Right renal cortex interstitium (tissue), 3 donors: ENCODE results near the gene PRCC. TPM values are rescaled to one million over a fixed set of nuclear protein-coding genes. Genes with fewer than 3 reads are reported as not detected.
A peak's percentile ranks its signal among the peaks of the same experiment; 100 is the strongest.

Experiments used
- DNase-seq, 3 donors: peaks; one replicate each; pipeline ENCODE4 v3.0.0-alpha.2; 2013; ENCODE audit warnings: low read depth in 3 of 3, low spot score in 2 of 3
- polyA plus RNA-seq, 3 donors: library from polyadenylated mRNA; unstranded; fragments of 120-200 nt; gene quantifications; one replicate each; pipeline ENCODE4 v1.2.1, GENCODE V29; 2013; ENCODE audit not compliant: insufficient read length in 3 of 3

The PRCC gene, protein sequence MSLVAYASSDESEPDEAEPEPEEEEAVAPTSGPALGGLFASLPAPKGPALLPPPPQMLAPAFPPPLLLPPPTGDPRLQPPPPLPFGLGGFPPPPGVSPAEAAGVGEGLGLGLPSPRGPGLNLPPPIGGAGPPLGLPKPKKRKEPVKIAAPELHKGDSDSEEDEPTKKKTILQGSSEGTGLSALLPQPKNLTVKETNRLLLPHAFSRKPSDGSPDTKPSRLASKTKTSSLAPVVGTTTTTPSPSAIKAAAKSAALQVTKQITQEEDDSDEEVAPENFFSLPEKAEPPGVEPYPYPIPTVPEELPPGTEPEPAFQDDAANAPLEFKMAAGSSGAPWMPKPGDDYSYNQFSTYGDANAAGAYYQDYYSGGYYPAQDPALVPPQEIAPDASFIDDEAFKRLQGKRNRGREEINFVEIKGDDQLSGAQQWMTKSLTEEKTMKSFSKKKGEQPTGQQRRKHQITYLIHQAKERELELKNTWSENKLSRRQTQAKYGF
- 100 to 1,000 TPM; 106 to 121 (median 109) TPM for polyA plus RNA-seq

DNA sequence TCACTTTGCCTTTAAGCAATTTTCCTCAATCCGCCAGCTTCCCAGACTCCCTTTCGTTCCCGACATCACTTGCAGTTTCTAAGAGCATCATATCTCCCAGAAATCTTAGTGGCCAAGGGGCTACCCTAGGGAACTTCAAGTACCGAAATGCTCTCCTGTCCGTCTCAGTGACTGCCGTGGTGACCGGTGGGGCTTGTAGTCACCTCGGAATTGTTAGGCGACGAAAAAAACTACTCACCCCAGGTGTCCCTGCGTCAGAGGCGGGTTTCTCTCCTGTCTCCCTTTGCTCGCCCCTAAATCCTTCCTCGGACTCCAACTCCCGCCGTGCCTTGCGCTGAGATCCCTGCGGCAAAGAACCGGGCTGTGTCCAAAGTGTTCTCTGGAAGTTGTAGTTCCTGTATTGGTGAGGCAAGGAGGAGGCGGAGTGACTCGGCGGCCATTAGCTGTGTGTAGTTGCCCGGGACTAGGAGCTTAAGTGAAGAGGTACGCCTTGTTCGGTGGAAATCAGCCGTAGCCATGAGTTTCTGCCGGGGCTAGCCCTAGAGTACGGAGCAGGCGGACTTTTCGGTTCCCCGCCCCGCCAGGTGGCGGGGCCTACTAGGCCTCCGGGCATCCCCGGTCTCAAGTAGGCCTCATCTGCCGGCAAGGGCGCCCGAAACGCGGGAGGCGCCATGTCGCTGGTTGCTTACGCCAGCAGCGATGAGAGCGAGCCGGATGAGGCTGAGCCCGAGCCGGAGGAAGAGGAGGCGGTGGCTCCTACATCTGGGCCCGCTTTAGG is at the start of gene PRCC:
PRCC (plus strand) TSS at position 435 of the 778 bp plus-strand sequence; CDS start at position 672, 237 bp downstream.
- peak; percentile 98 to 100 (median 99) for DNase-seq

DNA sequence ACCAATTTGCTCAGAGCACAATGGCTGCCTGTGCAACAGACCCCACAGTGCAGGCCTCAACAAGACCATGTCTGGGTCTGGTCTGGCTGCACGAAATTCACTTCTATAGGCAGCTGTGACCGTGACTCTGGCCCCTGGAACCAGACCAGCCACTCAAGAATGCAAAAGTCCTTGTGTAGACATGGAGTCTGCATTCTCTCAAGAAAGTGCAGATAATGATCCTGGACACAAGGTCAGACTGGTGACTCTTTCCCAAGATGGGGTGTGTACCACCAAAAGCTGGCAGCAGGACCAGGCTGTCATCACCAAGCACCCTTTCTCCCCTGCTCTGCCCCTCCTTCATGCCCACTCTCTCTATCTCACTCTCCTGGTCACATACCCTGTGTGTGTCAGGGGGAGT is 46.2 kb upstream of the PRCC start:
- no peak for DNase-seq

DNA sequence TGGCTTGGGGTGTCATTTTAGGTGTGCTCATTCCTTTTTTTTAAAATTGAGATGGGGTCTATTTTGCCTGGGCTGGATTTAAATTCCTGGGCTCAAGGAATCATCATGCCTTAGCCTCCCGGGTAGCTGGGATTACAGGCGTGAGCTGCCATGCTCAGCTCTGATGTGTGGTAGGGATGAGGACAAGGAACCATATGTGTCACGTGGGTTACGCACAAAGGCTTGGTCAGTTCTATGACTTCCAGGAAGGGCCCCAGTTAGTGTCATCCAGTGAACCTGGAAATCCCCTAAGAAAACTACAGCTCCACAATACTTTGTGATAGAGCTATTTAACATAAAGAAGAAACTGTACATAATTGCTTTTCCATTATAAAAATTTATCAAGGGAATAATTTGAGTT is 45.8 kb upstream of the PRCC start:
- no peak for DNase-seq

DNA sequence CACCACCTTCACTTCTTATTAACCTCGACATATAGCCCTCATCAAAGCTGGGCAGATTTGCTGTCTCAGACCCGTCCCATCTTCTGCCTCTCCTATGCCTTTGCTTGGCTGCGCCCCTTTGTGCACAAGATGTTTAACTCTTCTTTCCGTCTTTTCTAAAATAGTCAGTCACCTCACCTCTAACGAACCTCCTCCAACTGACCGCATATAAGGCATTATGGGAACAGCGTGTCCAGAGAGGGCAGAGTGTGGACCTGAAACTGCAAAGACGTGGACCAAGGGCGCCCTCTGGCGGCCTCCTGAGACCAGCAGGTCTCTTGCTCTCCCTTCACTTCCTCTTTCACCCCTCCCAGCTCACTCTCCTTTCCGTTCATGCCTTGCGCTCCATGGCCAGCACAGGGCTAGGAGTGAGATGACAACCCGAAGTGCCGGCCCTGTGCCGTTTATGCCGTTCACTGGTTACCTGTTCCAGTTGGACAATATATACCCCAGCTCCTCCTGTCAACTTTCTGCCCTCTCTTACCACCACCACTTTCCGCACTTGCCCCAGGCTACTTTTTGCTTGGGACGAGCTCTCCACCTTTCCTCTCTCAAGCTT is 41.6 kb upstream of the PRCC start:
- DNase-seq, result peak; percentile 79 to 87 (median 82)

DNA sequence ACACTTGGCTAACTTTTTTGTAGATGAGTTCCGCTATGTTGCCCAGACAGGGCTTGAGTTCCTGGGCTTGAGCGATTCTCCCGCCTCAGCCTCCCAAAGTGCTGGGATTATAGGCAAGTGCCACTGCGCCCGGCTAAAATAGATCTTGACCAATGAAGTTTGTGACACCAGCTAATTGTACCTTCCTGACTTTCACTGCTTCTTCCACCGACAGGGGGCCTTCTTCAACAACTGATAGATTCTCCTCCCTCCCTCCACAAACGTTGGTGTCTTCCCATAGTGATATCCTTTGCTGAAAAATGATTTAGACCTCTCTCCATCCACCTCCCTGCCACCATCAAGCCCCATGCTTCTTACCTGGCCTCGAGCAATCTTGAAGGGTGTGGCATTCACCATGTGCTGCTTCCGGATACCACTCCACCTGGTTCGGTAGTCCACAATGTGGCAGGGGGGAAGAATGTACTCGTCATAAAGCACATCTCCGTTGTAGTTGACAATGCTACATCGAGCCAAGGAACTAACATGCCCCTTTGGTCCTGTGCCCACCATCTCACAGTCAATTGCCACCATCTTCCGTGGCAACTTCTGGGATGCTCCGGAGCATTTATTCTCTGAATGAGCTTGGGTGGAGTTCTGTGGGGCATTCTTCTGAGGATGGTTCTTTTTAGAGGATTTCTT is 40.6 kb upstream of the PRCC start:
- DNase-seq, result no peak

DNA sequence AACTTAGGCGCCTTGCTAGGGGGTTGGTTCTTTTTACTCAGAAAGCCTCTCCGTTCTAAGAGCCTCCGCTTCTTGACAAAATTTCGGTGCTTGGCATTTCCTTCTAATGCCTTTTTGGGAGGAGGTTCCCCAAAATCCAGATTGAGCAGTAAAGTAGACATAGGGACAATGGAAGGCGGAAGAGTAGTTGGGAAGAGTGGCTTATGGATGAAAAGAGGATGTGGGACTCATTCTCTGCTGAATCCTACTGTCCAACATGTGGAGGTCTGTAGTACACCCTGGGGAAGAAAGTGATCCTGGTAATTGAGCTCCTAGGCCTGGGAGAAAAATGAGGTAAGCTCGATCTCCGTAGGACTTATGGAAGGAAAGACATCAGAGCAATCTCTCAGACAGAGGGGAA is 39.8 kb upstream of the PRCC start:
- no peak for DNase-seq

DNA sequence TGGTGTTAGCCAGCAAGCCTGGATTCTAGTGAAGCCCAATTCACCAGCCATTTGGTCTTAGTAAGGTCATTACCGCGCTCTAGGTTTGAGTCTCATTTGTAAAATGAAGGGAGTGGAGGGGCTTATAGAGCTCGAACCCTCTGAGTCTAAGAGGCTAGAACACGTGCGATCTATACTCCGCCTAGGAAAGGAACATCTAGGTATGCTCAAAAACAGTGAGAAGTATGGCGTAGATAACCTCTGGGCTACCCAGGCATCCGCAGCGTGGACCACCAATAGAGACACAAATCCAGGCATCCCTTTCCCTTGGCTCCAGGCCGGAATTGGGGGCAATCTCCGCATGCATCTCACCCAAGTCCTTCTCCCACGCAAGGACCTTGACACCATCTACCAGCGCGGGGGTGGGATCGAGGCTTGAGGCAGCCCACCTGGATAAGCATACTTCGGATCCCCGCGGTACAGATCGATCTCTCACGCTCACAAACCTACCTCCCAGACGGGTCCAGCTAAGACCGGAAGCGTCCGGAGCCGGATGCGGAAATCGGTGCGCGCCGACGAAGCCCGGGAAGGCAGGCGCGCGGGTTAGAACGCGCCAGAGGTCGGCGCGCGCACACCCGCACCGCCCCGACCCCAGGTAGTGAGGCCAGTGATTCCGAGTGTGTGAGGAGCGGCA is 39.3 kb upstream of the PRCC start, which contains the start of gene METTL25B:
METTL25B (plus strand) TSS at position 544 of the 673 bp plus-strand sequence. CDS start 636 bp downstream, outside the sequence.
- no peak for DNase-seq

DNA sequence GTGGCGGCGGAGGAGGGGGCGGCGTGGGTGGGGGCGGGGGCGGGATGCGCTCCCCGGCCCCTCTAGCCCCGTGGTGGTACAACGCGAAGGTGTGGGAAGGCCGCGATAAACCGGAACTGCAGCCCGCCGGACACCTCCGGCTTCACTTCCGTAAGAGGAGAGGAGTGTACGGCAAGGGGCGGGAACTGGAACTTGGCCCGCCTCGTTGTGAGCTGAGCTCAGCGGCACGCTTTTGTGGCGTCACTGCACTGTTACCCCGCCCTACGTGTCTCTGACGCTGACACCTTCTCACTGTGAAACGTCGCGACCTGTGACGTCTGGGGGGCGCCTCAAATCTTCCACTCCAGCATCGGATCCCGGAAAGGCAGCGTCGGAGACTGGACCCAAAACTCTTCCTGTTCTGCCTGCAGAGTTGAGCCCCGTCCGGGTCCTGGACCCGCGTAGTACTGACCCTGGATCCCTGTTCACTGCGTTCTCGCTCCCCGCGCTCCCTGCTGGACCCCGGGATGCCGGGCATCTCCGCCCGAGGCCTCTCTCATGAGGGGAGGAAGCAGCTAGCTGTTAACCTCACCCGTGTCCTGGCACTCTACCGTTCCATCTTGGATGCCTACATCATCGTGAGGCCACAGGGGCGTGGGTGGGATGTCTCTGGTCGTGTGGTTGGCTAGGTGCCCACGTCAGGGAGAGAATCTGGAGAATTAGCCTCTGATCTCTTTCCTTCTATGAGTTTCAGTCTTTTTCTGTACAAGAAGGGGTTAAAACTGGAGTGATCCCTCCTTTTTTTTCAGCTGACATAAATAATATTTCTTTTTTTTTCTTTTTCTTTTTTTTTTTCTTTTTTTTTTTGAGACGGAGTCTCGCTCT is 38.5 kb upstream of the PRCC start, which contains the start of gene ISG20L2:
ISG20L2 (minus strand) TSS at position 168 of the 864 bp plus-strand sequence. CDS start 1,114 bp downstream, outside the sequence.
- DNase-seq, result peak in 2 of 3 donors; percentile 93

DNA sequence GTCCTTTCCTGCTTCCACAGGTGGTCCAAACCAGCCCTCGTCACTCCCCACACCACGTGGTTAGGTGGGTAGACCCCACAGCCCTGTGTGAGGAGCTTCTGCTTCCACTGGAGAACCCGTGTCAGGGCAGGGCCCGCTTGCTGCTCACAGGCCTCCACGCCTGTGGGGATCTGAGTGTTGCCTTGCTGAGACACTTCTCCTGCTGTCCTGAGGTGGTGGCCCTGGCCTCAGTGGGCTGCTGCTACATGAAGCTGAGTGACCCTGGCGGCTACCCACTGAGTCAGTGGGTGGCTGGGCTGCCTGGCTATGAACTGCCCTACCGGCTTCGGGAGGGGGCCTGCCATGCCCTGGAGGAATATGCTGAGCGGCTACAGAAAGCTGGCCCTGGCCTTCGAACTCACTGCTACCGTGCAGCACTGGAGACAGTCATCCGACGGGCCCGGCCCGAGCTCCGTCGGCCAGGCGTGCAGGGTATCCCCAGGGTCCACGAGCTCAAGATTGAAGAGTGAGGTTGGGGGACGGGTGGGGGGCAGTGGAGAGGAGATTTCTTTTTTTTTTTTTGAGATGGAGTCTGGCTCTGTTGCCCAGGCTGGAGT is 33.2 kb upstream of the PRCC start:
- DNase-seq, result no peak

DNA sequence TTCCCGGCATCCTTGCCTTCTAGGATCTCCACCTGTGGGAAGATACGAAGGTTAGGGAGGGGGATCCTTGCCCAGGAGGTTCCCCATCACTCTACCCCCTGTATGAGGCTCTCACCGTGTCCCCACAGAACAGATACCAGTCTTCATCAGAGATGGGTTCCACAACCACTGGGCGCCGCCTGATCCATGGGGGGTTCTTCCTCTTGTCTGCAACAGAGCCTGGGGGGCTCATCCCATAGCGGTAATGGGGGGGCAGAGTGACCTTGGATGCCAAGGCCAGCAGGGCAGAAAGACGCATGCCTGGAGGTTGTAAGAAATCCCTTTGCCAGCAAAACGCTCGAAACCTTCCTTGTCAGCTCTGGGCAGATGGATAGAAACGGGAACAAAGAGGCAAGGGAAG is 28.9 kb upstream of the PRCC start:
- DNase-seq, result no peak

DNA sequence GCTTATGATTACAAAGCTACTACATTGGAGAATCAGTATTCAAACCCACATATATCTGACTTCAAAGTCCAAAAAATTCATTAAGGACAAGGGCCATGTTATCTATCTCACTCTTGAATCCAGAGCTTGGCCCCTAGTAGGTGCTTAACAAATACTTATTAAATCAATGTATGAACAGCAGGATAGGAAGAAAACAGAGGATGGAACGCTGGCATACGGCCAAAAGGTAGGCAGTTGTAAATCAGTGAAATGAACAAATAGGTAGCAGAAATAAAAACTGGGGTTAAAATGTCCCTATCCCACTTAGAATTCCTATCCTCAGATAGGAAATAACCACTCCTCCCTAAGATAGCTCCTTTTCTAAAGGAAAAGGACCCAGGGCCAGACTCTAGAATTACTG is 28.4 kb upstream of the PRCC start:
- no peak for DNase-seq

DNA sequence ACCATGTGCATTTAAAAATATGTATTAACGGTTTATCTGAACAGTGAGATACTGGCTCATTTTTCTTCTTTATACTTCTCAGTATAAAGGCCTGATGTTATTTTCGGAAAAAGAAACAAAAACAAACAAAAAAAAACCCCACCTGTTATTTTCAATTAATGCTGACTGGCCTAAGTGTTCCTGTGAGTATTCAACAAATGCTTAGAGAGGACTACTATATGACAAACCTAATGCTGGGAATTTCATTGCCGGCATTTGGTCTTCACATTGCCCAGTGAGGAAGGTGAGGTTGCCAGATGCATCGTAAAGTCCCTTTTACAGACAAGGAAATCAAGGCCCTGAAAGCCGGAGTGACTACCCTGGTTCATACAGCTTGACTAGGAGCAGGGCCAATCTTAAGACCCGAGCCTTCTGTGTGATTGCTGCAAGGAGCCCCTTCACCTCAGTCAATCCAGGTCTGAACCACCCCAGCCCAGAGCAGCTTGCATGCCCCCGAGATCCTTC is 27.0 kb upstream of the PRCC start:
- DNase-seq, result no peak

DNA sequence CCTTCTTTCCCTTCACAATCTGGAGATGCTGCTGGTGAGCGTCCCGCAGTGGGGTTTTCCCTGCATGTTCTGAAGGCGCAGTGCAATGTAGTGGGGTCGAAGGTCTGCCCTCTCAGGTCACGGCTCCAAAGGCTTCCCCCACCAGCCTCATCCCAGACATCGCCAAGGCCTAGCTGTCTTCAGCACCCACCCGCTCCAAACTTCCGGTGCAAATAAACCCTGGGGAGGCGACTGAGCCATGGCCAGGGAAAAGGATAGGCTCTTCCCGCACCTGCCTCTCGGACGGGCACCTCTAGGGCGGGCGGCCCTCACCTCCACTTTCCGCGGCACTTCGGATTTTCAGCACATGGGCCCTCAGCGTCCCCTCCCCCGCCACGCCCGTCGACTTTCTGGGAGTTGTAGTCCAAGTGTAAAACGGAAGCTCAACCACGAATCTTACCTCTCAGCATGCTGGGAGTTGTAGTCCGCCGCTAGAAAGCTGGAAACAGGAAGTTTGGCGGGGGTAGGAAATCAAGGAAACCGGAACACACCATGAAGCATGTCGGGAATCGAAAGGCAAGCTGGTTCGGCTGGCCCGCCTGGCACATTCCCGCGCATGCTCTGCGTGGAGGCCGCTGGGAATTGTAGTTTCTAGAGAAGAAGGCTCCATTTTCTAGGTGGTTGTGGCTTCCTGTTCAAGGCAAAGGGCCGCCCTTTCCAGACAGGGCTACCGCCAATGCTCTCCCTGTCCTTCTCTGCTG is 26.4 kb upstream of the PRCC start, which contains the start of gene MRPL24:
MRPL24 (minus strand) TSS at position 348 of the 740 bp plus-strand sequence. CDS start 2,384 bp downstream, outside the sequence.
- peak; percentile 94 to 99 (median 98) for DNase-seq

DNA sequence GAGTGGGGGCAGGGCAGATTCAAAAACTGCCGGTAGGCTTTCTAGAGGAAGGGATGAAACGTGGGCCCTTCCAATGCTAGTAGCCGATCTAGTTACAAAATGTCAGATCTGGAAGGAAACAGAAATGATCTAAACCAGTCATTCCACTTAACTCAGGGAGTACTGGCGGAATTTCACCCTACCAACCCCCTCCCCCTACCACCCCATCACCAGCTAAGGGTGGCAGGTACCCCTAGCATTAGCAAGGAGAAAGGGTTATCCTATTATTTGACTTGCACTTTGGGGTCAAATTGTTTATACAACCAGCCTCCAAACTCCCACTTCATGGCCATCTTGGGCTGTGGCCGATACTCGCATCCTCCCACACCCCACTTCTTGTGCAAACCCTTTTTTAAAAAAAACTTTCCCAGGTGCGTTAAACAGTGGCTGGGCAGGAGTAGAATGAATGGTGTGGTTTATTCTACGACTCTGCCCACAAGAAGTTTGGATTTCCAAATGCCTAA is 25.8 kb upstream of the PRCC start:
- no peak for DNase-seq

DNA sequence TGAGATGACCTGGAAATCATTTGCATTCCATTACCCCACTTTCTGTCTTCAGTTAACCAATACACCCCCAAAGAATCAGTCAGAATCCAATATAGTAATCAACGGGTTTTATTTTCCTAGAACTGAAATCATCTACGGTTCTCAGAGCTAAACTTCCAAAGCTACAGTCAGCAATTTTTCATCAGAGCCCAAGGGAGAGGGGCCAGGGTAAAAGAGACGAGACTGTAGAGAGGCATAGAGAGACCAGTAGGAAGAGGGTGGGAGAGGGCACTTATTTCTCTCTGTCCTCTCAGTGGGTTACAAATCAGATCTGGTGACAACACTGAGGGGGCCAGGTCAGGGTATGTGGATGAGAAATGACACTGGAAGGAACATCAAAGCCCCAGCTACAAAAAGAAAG is 25.3 kb upstream of the PRCC start:
- DNase-seq, result no peak

DNA sequence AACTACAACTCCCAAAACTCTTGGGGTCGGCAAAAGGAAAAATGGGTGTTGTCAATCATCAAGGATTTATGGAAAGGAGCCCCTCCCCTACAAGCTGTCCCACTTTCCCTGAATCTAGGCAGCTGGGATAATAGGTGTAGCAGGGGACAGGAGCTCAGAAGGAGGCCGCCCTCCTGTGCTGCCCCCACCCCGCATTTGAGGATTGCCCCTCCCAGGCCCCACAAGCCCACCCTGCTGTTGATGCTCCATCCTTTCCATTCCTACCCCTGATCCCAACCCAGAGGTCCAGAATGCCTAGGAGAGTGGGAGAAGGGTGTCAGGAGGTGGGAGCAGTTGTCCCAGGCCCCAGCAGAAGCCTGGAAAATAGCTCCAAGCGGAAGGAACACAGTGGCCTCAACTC is 24.5 kb upstream of the PRCC start:
- DNase-seq, result no peak
